NOMO-1 treated with DMSO at 0.1 percent for 48 hours (cell line): Measurements from ENCODE around the gene RNF187.

Source experiments
- DNase-seq: peaks from one replicate; lab custom pipeline; 2025; ENCODE audit not compliant: unreplicated experiment; lab: John Stamatoyannopoulos, UW

The RNF187 gene

DNA sequence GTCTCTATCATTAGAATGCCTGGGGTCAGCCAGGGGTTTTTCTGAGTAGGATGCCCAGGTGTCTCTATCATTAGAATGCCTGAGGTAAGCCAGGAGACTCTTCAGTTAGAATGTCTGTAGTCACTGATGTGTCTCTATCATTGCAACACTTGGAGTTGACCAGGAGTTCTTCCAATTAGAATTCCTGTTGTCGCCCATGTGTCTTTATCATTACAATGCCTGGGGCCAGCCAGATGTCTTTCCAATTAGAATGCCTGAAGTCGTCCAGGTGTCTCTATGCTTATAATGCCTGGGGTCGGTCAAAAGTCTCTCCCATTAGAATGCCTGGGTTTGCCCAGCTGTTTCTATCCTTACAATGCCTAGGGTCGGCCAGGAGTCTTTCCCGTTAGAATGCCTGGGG is 55.8 kb downstream of the RNF187 start:
- no peak for DNase-seq

DNA sequence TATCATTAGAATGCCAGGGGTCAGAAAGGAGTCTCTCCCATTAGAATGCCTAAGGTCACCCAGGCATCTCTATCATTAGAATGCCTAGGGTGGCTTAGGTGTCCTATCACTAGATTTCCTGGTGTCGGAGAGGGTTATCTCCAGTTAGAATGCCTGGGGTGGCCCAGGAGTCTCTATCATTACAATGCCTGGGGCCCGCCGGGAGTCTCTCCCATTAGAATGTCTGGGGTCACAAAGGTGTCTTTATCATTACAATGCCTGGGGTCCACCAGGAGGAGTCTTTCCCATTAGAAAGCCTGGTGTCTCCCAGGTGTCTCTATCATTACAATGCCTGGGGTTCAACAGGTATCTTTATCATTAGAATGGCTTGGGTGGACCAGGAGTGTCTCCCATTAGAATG is 56.2 kb downstream of the RNF187 start:
- DNase-seq: no peak

DNA sequence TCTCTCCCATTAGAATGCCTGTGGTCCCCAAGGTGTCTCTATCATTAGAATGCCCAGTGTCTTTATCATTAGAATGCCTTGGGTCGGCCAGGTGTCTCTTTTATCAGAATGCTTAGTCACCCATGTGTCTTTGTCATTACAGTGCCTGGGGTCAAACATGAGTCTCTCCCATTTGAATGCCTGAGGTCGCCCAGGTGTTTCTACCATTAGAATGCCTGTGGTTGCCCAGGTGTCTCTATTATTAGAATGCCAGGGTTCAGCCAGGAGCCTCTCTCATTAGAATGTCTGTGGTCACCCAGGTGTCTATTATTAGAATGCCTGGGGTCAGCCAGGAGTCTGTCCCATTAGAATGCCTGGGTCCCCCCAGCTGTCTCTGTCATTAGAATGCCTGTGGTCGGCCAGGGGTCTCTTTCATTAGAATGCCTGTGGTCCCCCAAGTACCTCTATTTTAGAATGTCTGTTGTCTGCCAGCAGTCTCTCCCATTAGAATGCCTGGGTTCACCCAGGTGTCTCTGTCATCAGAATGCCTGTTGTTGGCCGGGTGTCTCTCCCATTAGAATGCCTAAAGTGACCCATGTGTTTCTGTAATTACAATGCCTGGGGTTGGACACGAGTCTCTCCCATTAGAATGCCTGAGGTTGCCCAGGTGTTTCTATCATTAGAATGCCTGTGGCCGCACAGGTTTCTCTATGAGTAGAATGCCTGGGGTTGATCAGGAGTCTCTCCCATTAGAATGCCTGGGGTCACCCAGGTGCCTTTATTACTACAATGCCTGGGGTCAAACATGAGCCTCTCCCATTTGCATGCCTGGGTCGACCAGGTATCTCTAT is 57.1 kb downstream of the RNF187 start:
- DNase-seq: no peak

DNA sequence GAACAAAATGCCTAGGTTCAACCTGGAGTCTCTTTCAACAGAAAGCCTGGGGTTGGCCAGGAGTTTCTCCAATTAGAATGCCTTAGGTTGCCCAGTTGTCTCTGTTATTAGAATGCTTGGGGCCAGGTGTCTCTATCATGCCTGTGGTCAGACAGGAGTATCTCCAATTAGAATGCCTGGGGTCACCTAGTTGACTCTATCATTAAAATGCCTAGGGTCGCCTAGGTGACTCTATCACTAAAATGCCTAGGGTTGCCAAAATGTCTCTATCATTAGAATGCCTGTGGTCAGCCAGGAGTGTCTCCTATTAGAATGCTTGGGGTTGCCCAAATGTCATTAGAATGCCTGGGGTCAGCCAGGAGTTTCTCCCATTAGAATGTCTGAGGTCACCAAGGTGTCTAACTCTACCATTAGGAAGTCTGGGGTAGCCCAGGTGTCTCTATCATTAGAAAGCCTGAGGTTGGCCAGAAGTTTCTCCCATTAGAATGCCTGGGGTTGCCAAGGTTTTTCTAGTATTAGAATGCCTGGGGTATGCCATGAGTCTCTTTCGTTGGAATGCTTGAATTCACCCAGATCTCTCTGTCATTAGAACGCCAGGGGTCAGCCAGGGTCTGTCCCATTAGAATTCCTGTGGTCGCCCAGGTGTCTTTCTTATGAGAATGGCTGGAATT is 57.9 kb downstream of the RNF187 start:
- no peak for DNase-seq
